ENCODE results near the gene RNLS.

Gene RNLS

GRCh38 chr10:88528806-88529570, 54.1 kb downstream of the RNLS start:
- Histone ChIP-seq H3K9ac (ENCODE audit: low read length) (no peak overlapping the region), H3K4me2 (ENCODE audit: low read depth, low read length, poor library complexity, severe bottlenecking) (no peak overlapping the region), H2AFZ (ENCODE audit: low read depth, low read length, severe bottlenecking) (no peak overlapping the region), H3K36me3 (ENCODE audit: low read length) (no peaks in the 10 kb centered on the region), H3K27me3 (ENCODE audit: low read length) (no peaks in the 10 kb centered on the region), H3K27ac (ENCODE audit: low read depth, low read length) (no peak overlapping the region), H3F3A (ENCODE audit: insufficient read depth) (no peaks in the 10 kb centered on the region), H4K20me1 (ENCODE audit: low read depth, low read length) (no peaks in the 10 kb centered on the region), H3K9me2 (replicated peaks; ENCODE audit: insufficient read depth, low read length) (no peaks in the 10 kb centered on the region), H3K79me2 (ENCODE audit: insufficient read depth, low read length) (no peaks in the 10 kb centered on the region), H3K4me3 (ENCODE audit: insufficient read depth, low read length, poor library complexity, severe bottlenecking) (no peak overlapping the region), H3K9me3 (ENCODE audit: insufficient read depth, low read length) (no peaks in the 10 kb centered on the region)
- TF ChIP-seq CTCF (IDR thresholded peaks at IDR 0.05; ENCODE audit: insufficient read depth, low read length, poor library complexity, severe bottlenecking) (no peak), EZH2phosphoT487 (conservative IDR thresholded peaks at IDR 0.05; ENCODE audit: low read length) (no peak)

- no peaks in the 10 kb centered on the region for H3K9me2 ChIP-seq (replicated peaks; ENCODE audit: insufficient read depth, low read length)
- no peak overlapping the region for H3K27ac ChIP-seq (ENCODE audit: low read depth, low read length)
- H2AFZ ChIP-seq (ENCODE audit: low read depth, low read length, severe bottlenecking), result no peak overlapping the region
- no peaks in the 10 kb centered on the region for H3F3A ChIP-seq (ENCODE audit: insufficient read depth)
- no peak overlapping the region for H3K4me2 ChIP-seq (ENCODE audit: low read depth, low read length, poor library complexity, severe bottlenecking)
- no peaks in the 10 kb centered on the region for H3K79me2 ChIP-seq (ENCODE audit: insufficient read depth, low read length)
- no peak for TF ChIP-seq EZH2phosphoT487 (conservative IDR thresholded peaks at IDR 0.05; ENCODE audit: low read length)
- no peak for TF ChIP-seq CTCF (IDR thresholded peaks at IDR 0.05; ENCODE audit: insufficient read depth, low read length, poor library complexity, severe bottlenecking)
- H3K9ac ChIP-seq (ENCODE audit: low read length), result no peak overlapping the region
- no peak overlapping the region for H3K4me3 ChIP-seq (ENCODE audit: insufficient read depth, low read length, poor library complexity, severe bottlenecking)
- H3K36me3 ChIP-seq (ENCODE audit: low read length), result no peaks in the 10 kb centered on the region
- no peaks in the 10 kb centered on the region for H3K9me3 ChIP-seq (ENCODE audit: insufficient read depth, low read length)
- H4K20me1 ChIP-seq (ENCODE audit: low read depth, low read length), result no peaks in the 10 kb centered on the region
- H3K27me3 ChIP-seq (ENCODE audit: low read length), result no peaks in the 10 kb centered on the region
These were observed 54.9 kb downstream of the RNLS start for GRCh38 chr10:88528201-88528600.

- Histone ChIP-seq H3K4me3 (ENCODE audit: insufficient read depth, low read length, poor library complexity, severe bottlenecking) (no peak overlapping the region), H3K79me2 (ENCODE audit: insufficient read depth, low read length) (no peaks in the 10 kb centered on the region), H2AFZ (ENCODE audit: low read depth, low read length, severe bottlenecking) (no peak overlapping the region), H3K27me3 (ENCODE audit: low read length) (no peaks in the 10 kb centered on the region), H3K9me2 (replicated peaks; ENCODE audit: insufficient read depth, low read length) (no peaks in the 10 kb centered on the region), H3K4me2 (ENCODE audit: low read depth, low read length, poor library complexity, severe bottlenecking) (no peak overlapping the region), H3F3A (ENCODE audit: insufficient read depth) (no peaks in the 10 kb centered on the region), H4K20me1 (ENCODE audit: low read depth, low read length) (no peaks in the 10 kb centered on the region), H3K9me3 (ENCODE audit: insufficient read depth, low read length) (no peaks in the 10 kb centered on the region), H3K9ac (ENCODE audit: low read length) (no peak overlapping the region), H3K27ac (ENCODE audit: low read depth, low read length) (no peak overlapping the region), H3K36me3 (ENCODE audit: low read length) (no peaks in the 10 kb centered on the region)
- TF ChIP-seq EZH2phosphoT487 (conservative IDR thresholded peaks at IDR 0.05; ENCODE audit: low read length) (no peak), CTCF (IDR thresholded peaks at IDR 0.05; ENCODE audit: insufficient read depth, low read length, poor library complexity, severe bottlenecking) (no peak)
These were observed 55.9 kb downstream of the RNLS start for GRCh38 chr10:88527245-88527644.
